ENCODE data around the gene TBC1D14. TPM values are rescaled to one million over a fixed set of nuclear protein-coding genes. Genes with fewer than 3 reads are reported as not detected.

TBC1D14 gene
- total RNA-seq, 1 experiment from 2014 or later = 36.3 TPM

GRCh38 chr4:6873792-6874461, 35.7 kb upstream of the TBC1D14 start:
- intact Hi-C loops (cut with micrococcal nuclease; ENCODE audit: unreplicated experiment) = loop anchor here (2.0 kb wide), 1 partner anchor 155 kb away; no protein-coding TSS in a partner anchor
- peak; percentile 87 for ATAC-seq

GRCh38 chr4:6874981-6875380, 34.6 kb upstream of the TBC1D14 start:
- ATAC-seq (no peak), DNase-seq (ENCODE audit: low read depth, low spot score) (no peak)
- intact Hi-C loops (cut with micrococcal nuclease; ENCODE audit: unreplicated experiment) = loop anchor here (2.0 kb wide), 1 partner anchor 156 kb away; no protein-coding TSS in a partner anchor
- ChIA-PET CTCF (no interaction called here), POLR2A (no interaction called here)
- in situ Hi-C loops (cut with HindIII; ENCODE audit: low pct_unique_long_range_greater_than_20kb, low sequenced_read_pairs) = no loop called here
- Histone ChIP-seq H3K36me3 (ENCODE audit: control insufficient read depth, insufficient read depth, low read length) (peaks cover 2% of the 10 kb centered on the region), H3K9me3 (ENCODE audit: control insufficient read depth, insufficient read depth, low read depth, low read length) (no peaks in the 10 kb centered on the region), H3K4me1 (ENCODE audit: control insufficient read depth, insufficient read depth, low read length) (no peaks in the 10 kb centered on the region), H3K27me3 (ENCODE audit: control insufficient read depth, insufficient read depth, low read length) (no peaks in the 10 kb centered on the region), H3K4me3 (ENCODE audit: low read depth in 2 of 2, low read length in 2 of 2) (no peak overlapping the region), H3K27ac (ENCODE audit: low read length) (no peak overlapping the region)
- no TSS peak for BruUV-seq (replicated peaks)
- TF ChIP-seq, protein P1, sequence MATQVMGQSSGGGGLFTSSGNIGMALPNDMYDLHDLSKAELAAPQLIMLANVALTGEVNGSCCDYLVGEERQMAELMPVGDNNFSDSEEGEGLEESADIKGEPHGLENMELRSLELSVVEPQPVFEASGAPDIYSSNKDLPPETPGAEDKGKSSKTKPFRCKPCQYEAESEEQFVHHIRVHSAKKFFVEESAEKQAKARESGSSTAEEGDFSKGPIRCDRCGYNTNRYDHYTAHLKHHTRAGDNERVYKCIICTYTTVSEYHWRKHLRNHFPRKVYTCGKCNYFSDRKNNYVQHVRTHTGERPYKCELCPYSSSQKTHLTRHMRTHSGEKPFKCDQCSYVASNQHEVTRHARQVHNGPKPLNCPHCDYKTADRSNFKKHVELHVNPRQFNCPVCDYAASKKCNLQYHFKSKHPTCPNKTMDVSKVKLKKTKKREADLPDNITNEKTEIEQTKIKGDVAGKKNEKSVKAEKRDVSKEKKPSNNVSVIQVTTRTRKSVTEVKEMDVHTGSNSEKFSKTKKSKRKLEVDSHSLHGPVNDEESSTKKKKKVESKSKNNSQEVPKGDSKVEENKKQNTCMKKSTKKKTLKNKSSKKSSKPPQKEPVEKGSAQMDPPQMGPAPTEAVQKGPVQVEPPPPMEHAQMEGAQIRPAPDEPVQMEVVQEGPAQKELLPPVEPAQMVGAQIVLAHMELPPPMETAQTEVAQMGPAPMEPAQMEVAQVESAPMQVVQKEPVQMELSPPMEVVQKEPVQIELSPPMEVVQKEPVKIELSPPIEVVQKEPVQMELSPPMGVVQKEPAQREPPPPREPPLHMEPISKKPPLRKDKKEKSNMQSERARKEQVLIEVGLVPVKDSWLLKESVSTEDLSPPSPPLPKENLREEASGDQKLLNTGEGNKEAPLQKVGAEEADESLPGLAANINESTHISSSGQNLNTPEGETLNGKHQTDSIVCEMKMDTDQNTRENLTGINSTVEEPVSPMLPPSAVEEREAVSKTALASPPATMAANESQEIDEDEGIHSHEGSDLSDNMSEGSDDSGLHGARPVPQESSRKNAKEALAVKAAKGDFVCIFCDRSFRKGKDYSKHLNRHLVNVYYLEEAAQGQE (IDR thresholded peaks at IDR 0.05; ENCODE audit: insufficient read depth in 1 of 2, low read depth in 2 of 2, low read length in 1 of 2) = no peak
- TF ChIP-seq TCF7L2 (IDR thresholded peaks at IDR 0.05; ENCODE audit: low read depth, low read length) = no peak
- TF ChIP-seq, protein P2, sequence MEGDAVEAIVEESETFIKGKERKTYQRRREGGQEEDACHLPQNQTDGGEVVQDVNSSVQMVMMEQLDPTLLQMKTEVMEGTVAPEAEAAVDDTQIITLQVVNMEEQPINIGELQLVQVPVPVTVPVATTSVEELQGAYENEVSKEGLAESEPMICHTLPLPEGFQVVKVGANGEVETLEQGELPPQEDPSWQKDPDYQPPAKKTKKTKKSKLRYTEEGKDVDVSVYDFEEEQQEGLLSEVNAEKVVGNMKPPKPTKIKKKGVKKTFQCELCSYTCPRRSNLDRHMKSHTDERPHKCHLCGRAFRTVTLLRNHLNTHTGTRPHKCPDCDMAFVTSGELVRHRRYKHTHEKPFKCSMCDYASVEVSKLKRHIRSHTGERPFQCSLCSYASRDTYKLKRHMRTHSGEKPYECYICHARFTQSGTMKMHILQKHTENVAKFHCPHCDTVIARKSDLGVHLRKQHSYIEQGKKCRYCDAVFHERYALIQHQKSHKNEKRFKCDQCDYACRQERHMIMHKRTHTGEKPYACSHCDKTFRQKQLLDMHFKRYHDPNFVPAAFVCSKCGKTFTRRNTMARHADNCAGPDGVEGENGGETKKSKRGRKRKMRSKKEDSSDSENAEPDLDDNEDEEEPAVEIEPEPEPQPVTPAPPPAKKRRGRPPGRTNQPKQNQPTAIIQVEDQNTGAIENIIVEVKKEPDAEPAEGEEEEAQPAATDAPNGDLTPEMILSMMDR (IDR thresholded peaks at IDR 0.05) = no peak
- TF ChIP-seq SIN3A (IDR thresholded peaks at IDR 0.05; ENCODE audit: borderline replicate concordance, insufficient read depth, low read depth, low read length) = no peak
- no peak for TF ChIP-seq POLR2AphosphoS5 (IDR thresholded peaks at IDR 0.05; ENCODE audit: low read depth, low read length)

More at GRCh38 chr4:6873792-6874461, 35.7 kb upstream of the TBC1D14 start:
- in situ Hi-C loops (cut with HindIII; ENCODE audit: low pct_unique_long_range_greater_than_20kb, low sequenced_read_pairs) = no loop called here
- Histone ChIP-seq H3K27me3 (ENCODE audit: control insufficient read depth, insufficient read depth, low read length) (no peaks in the 10 kb centered on the region), H3K4me3 (ENCODE audit: low read depth in 2 of 2, low read length in 2 of 2) (no peak overlapping the region), H3K27ac (ENCODE audit: low read length) (no peak overlapping the region), H3K9me3 (ENCODE audit: control insufficient read depth, insufficient read depth, low read depth, low read length) (no peaks in the 10 kb centered on the region), H3K36me3 (ENCODE audit: control insufficient read depth, insufficient read depth, low read length) (no peaks in the 10 kb centered on the region; the same call in none of the 2 replicates), H3K4me1 (ENCODE audit: control insufficient read depth, insufficient read depth, low read length) (no peaks in the 10 kb centered on the region)
- no TSS peak for BruUV-seq (replicated peaks)
- ChIA-PET POLR2A (no interaction called here), CTCF (interaction anchor here (0.6 to 1.4 kb wide), 7 partner anchors 9 to 197 kb away, joined by 3 to 8 read pairs (median 3); no protein-coding TSS in a partner anchor)
- DNase-seq (ENCODE audit: low read depth, low spot score) = peak; percentile 50
- no peak for TF ChIP-seq TCF7L2 (IDR thresholded peaks at IDR 0.05; ENCODE audit: low read depth, low read length)
- no peak for TF ChIP-seq POLR2AphosphoS5 (IDR thresholded peaks at IDR 0.05; ENCODE audit: low read depth, low read length)
- TF ChIP-seq SIN3A (IDR thresholded peaks at IDR 0.05; ENCODE audit: borderline replicate concordance, insufficient read depth, low read depth, low read length) = no peak
- TF ChIP-seq, protein P2 (IDR thresholded peaks at IDR 0.05) = peak; percentile 83
